Adrenal gland (tissue), 12 donors: ENCODE data around the gene OR5K1. TPM values are rescaled to one million over a fixed set of nuclear protein-coding genes. Genes with fewer than 3 reads are reported as not detected.

ENCODE experiments used
- DNase-seq, 7 donors: peaks; one replicate each; pipeline ENCODE4 v3.0.0-alpha.2; 2019 to 2020
- H3K27ac ChIP-seq, 5 donors: fragments of 200-600 bp; sonication (generic) in 4 of 5; 1 replicate in 3 of 5; 2 replicates in 2 of 5; pipeline versions ENCODE4 v1.5.1 to v1.8.0; 2016 to 2020; ENCODE audit warnings: mild to moderate bottlenecking in 1 of 5
- H3K27me3 ChIP-seq: fragments of 200-600 bp; 2 replicates; pipeline ENCODE4 v1.8.0; 2021
- H3K36me3 ChIP-seq, 2 donors: fragments of 200-600 bp; replicated peaks in 1 of 2; 1 replicate in 1 of 2; 2 replicates in 1 of 2; pipeline versions ENCODE4 v1.5.1 to v1.8.0; 2018 to 2022
- H3K4me1 ChIP-seq, 2 donors: fragments of 200-600 bp; replicated peaks in 1 of 2; 1 replicate in 1 of 2; 2 replicates in 1 of 2; pipeline versions ENCODE4 v1.5.1 to v1.8.0; 2018 to 2021
- H3K4me3 ChIP-seq, 4 donors: fragments of 200-600 bp; sonication (generic) in 3 of 4; one replicate each; pipeline ENCODE4 v1.5.1; 2016 to 2018
- H3K9me3 ChIP-seq, 3 donors: fragments of 200-600 bp; sonication (generic) in 1 of 3; replicated peaks in 1 of 3; 1 replicate in 2 of 3; 2 replicates in 1 of 3; pipeline versions ENCODE4 v1.5.1 to v1.8.0; 2016 to 2021
- CTCF ChIP-seq, 6 experiments: fragments of 450-650 bp in 4 of 6; fragments of 200-600 bp in 2 of 6; sonication (generic) in 1 of 6; IDR thresholded peaks; 1 replicate in 5 of 6; 2 replicates in 1 of 6; pipeline versions ENCODE4 v1.5.1 to v1.8.0; 2016 to 2021; ENCODE audit warnings: antibody characterized with exemption in 6 of 6, mild to moderate bottlenecking in 2 of 6, moderate library complexity in 1 of 6
- POLR2A ChIP-seq, 2 donors: fragments of 450-650 bp; IDR thresholded peaks; one replicate each; pipeline ENCODE4 v1.6.1; 2017; ENCODE audit warnings: antibody characterized with exemption in 2 of 2, mild to moderate bottlenecking in 2 of 2, moderate library complexity in 1 of 2
- WGBS, 4 donors: extraction: QIAGEN DNeasy Blood & Tissue Kit in 2 of 4; methylation state at CpG; one replicate each; pipeline versions ENCODE4 v1.1.5 to v1.1.7; 2013 to 2017; 5-methylcytosine and 5-hydroxymethylcytosine counted together
- intact Hi-C, 2 donors: fragments of 100-400 bp; cut with DNase I; formaldehyde crosslinking; loops; one replicate each; pipeline versions ENCODE4 v1.14.1 to v1.15.0; 2022 to 2023
- polyA plus RNA-seq, 3 donors: library from polyadenylated mRNA; stranded (reverse); fragments of 200-250 nt in 2 of 3; fragments of 350-450 nt in 1 of 3; fragmentation: Illumina TruSeq in 1 of 3; extraction: RNeasy Lipid Tissue Mini Kit (QIAGEN cat#74804) in 1 of 3; gene quantifications; one replicate each; pipeline ENCODE4 v1.2.3, GENCODE V29; 2013 to 2014
- total RNA-seq, 9 donors: library from RNA; depleted of rRNA in 4 of 9; stranded (reverse); fragments of >200 nt in 4 of 9; fragments of 120-200 nt in 1 of 9; fragmentation: NEBNext Ultra II Directional in 1 of 9; extraction: Animal tissue kit (Norgen Biotek cat#: 25700) in 1 of 9; gene quantifications; one replicate each; pipeline versions ENCODE4 v1.1.0 to v1.2.4, GENCODE V29; 2013 to 2023
- donor health status: healthy with polysubstance abuse.
- donor health status: Bipolar disorder and iron deficiency.
- donor health status: DM: yes; HTN: yes; CAD: no.
- donor health status: DM: no; HTN: no; CAD: no.
- donor health status: DM: no; HTN: no; CAD: no.
- donor health status: DM: yes; HTN: yes; CAD: no.

Gene OR5K1
- total and polyA plus RNA-seq, 12 donors = not detected

GRCh38 chr3:98453827-98454226 is 9.2 kb upstream of the OR5K1 start:
- H3K9me3 ChIP-seq = no peaks in the 10 kb centered on the region
- H3K36me3 ChIP-seq = no peaks in the 10 kb centered on the region
- intact Hi-C loops = no loop called here
- no peaks in the 10 kb centered on the region for H3K4me1 ChIP-seq
- no peak overlapping the region for H3K4me3 ChIP-seq
- TF ChIP-seq POLR2A (IDR thresholded peaks at IDR 0.05) = no peak
- no peak for TF ChIP-seq CTCF (IDR thresholded peaks at IDR 0.05)
- no peaks in the 10 kb centered on the region for H3K27me3 ChIP-seq
- no peak for DNase-seq
- no peak overlapping the region for H3K27ac ChIP-seq

GRCh38 chr3:98454929-98455328 is 8.1 kb upstream of the OR5K1 start:
- 82 to 96% (median 91%) methylated on average over 1 of the region's 1 CpG for WGBS, 4 donors
- intact Hi-C loops = no loop called here

GRCh38 chr3:98457543-98457942 is 5.5 kb upstream of the OR5K1 start:
- no peaks in the 10 kb centered on the region for H3K4me1 ChIP-seq
- no peak for TF ChIP-seq POLR2A (IDR thresholded peaks at IDR 0.05)
- TF ChIP-seq CTCF (IDR thresholded peaks at IDR 0.05) = no peak
- DNase-seq = no peak
- 85 to 92% (median 88%) methylated on average over 2 of the region's 2 CpGs for WGBS, 4 donors
- H3K36me3 ChIP-seq = no peaks in the 10 kb centered on the region
- intact Hi-C loops = no loop called here
- no peak overlapping the region for H3K27ac ChIP-seq
- no peaks in the 10 kb centered on the region for H3K9me3 ChIP-seq
- no peaks in the 10 kb centered on the region for H3K27me3 ChIP-seq
- H3K4me3 ChIP-seq = no peak overlapping the region

More at GRCh38 chr3:98454929-98455328, 8.1 kb upstream of the OR5K1 start:
- Histone ChIP-seq H3K4me3 (no peak overlapping the region), H3K27ac (no peak overlapping the region), H3K9me3 (no peaks in the 10 kb centered on the region), H3K27me3 (no peaks in the 10 kb centered on the region), H3K36me3 (no peaks in the 10 kb centered on the region), H3K4me1 (no peaks in the 10 kb centered on the region)
- no peak for TF ChIP-seq POLR2A (IDR thresholded peaks at IDR 0.05)
- no peak for TF ChIP-seq CTCF (IDR thresholded peaks at IDR 0.05)
- no peak for DNase-seq

GRCh38 chr3:98460220-98460619 is 2.8 kb upstream of the OR5K1 start:
- H3K27me3 ChIP-seq = no peaks in the 10 kb centered on the region
- no peak overlapping the region for H3K27ac ChIP-seq
- H3K36me3 ChIP-seq = no peaks in the 10 kb centered on the region
- intact Hi-C loops = no loop called here
- no peak for TF ChIP-seq CTCF (IDR thresholded peaks at IDR 0.05)
- no peak for TF ChIP-seq POLR2A (IDR thresholded peaks at IDR 0.05)
- DNase-seq = no peak
- H3K4me3 ChIP-seq = no peak overlapping the region
- H3K9me3 ChIP-seq = no peaks in the 10 kb centered on the region
- H3K4me1 ChIP-seq = no peaks in the 10 kb centered on the region
